SK-N-SH (cell line): ENCODE data around the gene MARCHF3.

Experiments
- CHD2 ChIP-seq: fragments of 150-350 bp; IDR thresholded peaks from 2 replicates; pipeline ENCODE4 v1.6.1; 2018; ENCODE audit warnings: low read length; ENCODE audit not compliant: partially characterized antibody
- CTCF ChIP-seq: fragments of 200-600 bp; sonication (generic); IDR thresholded peaks from 2 replicates; pipeline ENCODE4 v1.6.1; 2017; ENCODE audit warnings: antibody characterized with exemption, mild to moderate bottlenecking, moderate library complexity
- RCOR1 ChIP-seq: fragments of 150-350 bp; IDR thresholded peaks from 2 replicates; pipeline ENCODE4 v1.6.1; 2017; ENCODE audit warnings: antibody characterized with exemption, low read length
- SIN3A ChIP-seq: IDR thresholded peaks from 2 replicates; pipeline ENCODE4 v1.6.1; 2012; ENCODE audit warnings: low read depth, mild to moderate bottlenecking, low read length, moderate library complexity, borderline replicate concordance
- USF2 ChIP-seq: fragments of 150-350 bp; IDR thresholded peaks from 2 replicates; pipeline ENCODE4 v1.6.1; 2017; ENCODE audit warnings: antibody characterized with exemption, low read length, low read depth, borderline replicate concordance

- TF ChIP-seq CTCF (no peak), CHD2 (no peak), SIN3A (no peak), RCOR1 (no peak), USF2 (no peak)
Measured at GRCh38 chr5:126855266-126855665, 175.1 kb downstream of the MARCHF3 start.
